ENCODE measurements around the gene CWH43. TPM values are rescaled to one million over a fixed set of nuclear protein-coding genes. Genes with fewer than 3 reads are reported as not detected.
"Not testable (repeated sequence)": the region's sequence is repeated elsewhere in the genome, so short reads cannot be mapped to it uniquely, and the experiment has no call there.

The CWH43 gene
- total and polyA plus RNA-seq, 2 of the 13 experiments (the other 11 are each of a cell fraction or from before 2014, with no cell fraction given): not detected

DNA sequence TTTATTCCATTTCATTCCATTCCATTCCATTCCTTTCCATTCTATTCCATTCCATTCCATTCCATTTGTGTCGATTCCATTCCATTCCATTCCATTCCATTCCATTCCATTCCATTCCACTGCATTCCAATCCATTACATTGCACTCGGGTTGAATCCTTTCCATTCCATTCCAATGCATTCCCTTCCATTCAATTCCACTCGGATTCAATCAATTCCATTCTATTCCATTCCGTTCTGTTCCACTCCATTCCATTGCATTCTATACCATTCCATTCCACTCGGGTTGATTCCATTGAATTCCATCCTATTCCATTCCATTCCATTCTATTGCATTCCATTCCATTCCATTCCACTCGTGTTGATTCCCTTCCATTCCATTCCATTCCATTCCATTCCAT, 121.2 kb downstream of the CWH43 start:
- H3K4me1 ChIP-seq (ENCODE audit: insufficient read depth, low read length); POLR2A ChIA-PET; H3K27me3 ChIP-seq (ENCODE audit: control insufficient read depth in 1 of 2, insufficient read depth in 2 of 2, low read length in 2 of 2); intact Hi-C loops (cut with micrococcal nuclease; ENCODE audit: unreplicated experiment); H3K79me2 ChIP-seq (ENCODE audit: insufficient read depth, low read length); BruUV-seq (replicated peaks); H3K9ac ChIP-seq (ENCODE audit: insufficient read depth, low read depth, low read length); H3K4me3 ChIP-seq (replicated peaks in 1 of 3; ENCODE audit: insufficient read depth in 1 of 3, low read depth in 2 of 3, low read length in 3 of 3); H3K4me2 ChIP-seq (ENCODE audit: low read depth, low read length); H4K20me1 ChIP-seq (ENCODE audit: insufficient read depth, low read length); H3K36me3 ChIP-seq (replicated peaks in 1 of 2; ENCODE audit: control insufficient read depth in 1 of 2, insufficient read depth in 2 of 2, low read length in 2 of 2); FAIRE-seq; H2AFZ ChIP-seq (ENCODE audit: low read length); in situ Hi-C loops (cut with HindIII; ENCODE audit: extremely low pct_ligation_motif_present, low pct_unique_long_range_greater_than_20kb); CTCF ChIA-PET (ENCODE audit: low intra/inter-chr PET ratio, low total read pairs); H3K27ac ChIP-seq (ENCODE audit: extremely low read length, insufficient read depth, low read length): not testable (repeated sequence)
- WGBS (ENCODE audit: low lambda C conversion rate): 2% methylated on average over 6 of the region's 6 CpGs
- DNase-seq (ENCODE audit: low spot score) (peak; percentile 78), ATAC-seq (0 out of 3 replicates have a peak, but pooled peaks have one; percentile 6)
- H3K9me3 ChIP-seq (ENCODE audit: low read length): peaks cover 84% of the 10 kb centered on the region
- TF ChIP-seq, protein P1, sequence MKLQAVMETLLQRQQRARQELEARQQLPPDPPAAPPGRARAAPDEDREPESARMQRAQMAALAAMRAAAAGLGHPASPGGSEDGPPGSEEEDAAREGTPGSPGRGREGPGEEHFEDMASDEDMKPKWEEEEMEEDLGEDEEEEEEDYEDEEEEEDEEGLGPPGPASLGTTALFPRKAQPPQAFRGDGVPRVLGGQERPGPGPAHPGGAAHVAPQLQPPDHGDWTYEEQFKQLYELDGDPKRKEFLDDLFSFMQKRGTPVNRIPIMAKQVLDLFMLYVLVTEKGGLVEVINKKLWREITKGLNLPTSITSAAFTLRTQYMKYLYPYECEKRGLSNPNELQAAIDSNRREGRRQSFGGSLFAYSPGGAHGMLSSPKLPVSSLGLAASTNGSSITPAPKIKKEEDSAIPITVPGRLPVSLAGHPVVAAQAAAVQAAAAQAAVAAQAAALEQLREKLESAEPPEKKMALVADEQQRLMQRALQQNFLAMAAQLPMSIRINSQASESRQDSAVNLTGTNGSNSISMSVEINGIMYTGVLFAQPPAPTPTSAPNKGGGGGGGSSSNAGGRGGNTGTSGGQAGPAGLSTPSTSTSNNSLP (IDR thresholded peaks at IDR 0.05; ENCODE audit: low read depth, low read length): 0 out of 2 replicates have a peak, but pooled peaks have one; percentile 36
- TF ChIP-seq, protein P2, sequence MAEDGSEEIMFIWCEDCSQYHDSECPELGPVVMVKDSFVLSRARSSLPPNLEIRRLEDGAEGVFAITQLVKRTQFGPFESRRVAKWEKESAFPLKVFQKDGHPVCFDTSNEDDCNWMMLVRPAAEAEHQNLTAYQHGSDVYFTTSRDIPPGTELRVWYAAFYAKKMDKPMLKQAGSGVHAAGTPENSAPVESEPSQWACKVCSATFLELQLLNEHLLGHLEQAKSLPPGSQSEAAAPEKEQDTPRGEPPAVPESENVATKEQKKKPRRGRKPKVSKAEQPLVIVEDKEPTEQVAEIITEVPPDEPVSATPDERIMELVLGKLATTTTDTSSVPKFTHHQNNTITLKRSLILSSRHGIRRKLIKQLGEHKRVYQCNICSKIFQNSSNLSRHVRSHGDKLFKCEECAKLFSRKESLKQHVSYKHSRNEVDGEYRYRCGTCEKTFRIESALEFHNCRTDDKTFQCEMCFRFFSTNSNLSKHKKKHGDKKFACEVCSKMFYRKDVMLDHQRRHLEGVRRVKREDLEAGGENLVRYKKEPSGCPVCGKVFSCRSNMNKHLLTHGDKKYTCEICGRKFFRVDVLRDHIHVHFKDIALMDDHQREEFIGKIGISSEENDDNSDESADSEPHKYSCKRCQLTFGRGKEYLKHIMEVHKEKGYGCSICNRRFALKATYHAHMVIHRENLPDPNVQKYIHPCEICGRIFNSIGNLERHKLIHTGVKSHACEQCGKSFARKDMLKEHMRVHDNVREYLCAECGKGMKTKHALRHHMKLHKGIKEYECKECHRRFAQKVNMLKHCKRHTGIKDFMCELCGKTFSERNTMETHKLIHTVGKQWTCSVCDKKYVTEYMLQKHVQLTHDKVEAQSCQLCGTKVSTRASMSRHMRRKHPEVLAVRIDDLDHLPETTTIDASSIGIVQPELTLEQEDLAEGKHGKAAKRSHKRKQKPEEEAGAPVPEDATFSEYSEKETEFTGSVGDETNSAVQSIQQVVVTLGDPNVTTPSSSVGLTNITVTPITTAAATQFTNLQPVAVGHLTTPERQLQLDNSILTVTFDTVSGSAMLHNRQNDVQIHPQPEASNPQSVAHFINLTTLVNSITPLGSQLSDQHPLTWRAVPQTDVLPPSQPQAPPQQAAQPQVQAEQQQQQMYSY (CRISPR knock-in tag; IDR thresholded peaks at IDR 0.05): peak; percentile 67

DNA sequence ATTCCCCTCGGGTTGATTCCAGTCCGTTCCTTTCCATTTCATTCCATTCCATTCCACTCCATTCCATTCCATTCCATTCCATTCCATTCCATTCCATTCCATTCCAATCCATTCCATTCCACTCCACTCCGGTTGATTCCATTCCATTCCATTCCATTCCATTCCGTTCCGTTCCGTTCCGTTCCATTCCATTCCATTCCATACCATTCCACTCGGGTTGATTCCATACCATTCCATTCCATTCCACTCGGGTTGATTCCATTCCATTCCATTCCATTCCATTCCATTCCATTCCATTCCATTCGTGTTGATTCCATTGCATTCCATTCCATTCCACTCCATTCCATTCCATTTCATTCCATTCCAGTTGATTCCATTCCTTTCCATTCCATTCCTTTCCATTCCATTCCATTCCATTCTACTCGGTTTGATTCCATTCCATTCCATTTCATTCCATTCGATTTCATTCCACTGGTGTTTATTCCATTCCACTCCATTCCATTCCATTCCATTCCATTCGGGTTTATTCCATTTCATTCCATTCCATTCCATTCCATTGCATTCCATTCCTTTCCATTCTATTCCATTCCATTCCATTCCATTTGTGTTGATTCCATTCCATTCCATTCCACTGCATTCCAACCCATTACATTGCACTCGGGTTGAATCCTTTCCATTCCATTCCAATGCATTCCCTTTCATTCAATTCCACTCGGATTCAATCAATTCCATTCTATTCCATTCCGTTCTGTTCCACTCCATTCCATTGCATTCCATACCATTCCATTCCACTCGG, 122.3 kb downstream of the CWH43 start:
- WGBS (ENCODE audit: low lambda C conversion rate): 5% methylated on average over 16 of the region's 17 CpGs
- H3K79me2 ChIP-seq (ENCODE audit: insufficient read depth, low read length); FAIRE-seq; H2AFZ ChIP-seq (ENCODE audit: low read length); H3K9ac ChIP-seq (ENCODE audit: insufficient read depth, low read depth, low read length); intact Hi-C loops (cut with micrococcal nuclease; ENCODE audit: unreplicated experiment); DNase-seq (ENCODE audit: low spot score); H4K20me1 ChIP-seq (ENCODE audit: insufficient read depth, low read length); H3K27ac ChIP-seq (ENCODE audit: extremely low read length, insufficient read depth, low read length); H3K4me2 ChIP-seq (ENCODE audit: low read depth, low read length); H3K4me3 ChIP-seq (replicated peaks in 1 of 3; ENCODE audit: insufficient read depth in 1 of 3, low read depth in 2 of 3, low read length in 3 of 3); BruUV-seq (replicated peaks); in situ Hi-C loops (cut with HindIII; ENCODE audit: extremely low pct_ligation_motif_present, low pct_unique_long_range_greater_than_20kb); H3K27me3 ChIP-seq (ENCODE audit: control insufficient read depth in 1 of 2, insufficient read depth in 2 of 2, low read length in 2 of 2); H3K4me1 ChIP-seq (ENCODE audit: insufficient read depth, low read length); POLR2A ChIA-PET; H3K36me3 ChIP-seq (replicated peaks in 1 of 2; ENCODE audit: control insufficient read depth in 1 of 2, insufficient read depth in 2 of 2, low read length in 2 of 2); CTCF ChIA-PET (ENCODE audit: low intra/inter-chr PET ratio, low total read pairs): not testable (repeated sequence)
- ATAC-seq: peak; percentile 76
- peaks cover 83% of the 10 kb centered on the region for H3K9me3 ChIP-seq (ENCODE audit: low read length)

DNA sequence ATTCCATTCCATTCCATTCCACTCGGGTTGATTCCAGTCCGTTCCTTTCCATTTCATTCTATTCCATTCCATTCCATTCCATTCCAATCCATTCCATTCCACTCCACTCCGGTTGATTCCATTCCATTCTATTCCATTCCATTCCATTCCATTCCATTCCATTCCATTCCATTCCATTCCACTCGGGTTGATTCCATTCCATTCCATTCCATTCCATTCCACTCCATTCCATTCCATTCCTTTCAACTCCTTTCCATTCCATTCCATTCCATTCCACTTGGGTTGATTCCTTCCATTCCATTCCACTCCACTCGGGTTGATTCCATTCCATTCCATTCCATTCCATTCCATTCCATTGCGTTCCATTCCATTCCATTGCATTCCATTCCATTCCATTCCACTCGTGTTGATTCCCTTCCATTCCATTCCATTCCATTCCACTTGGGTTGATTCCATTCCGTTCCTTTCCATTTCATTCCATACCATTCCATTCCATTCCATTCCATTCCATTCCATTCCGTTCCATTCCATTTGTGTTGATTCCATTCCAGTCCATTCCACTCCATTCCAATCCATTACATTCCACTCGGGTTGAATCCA, 123.6 kb downstream of the CWH43 start:
- intact Hi-C loops (cut with micrococcal nuclease; ENCODE audit: unreplicated experiment); H3K4me3 ChIP-seq (replicated peaks in 1 of 3; ENCODE audit: insufficient read depth in 1 of 3, low read depth in 2 of 3, low read length in 3 of 3); CTCF ChIA-PET (ENCODE audit: low intra/inter-chr PET ratio, low total read pairs); H2AFZ ChIP-seq (ENCODE audit: low read length); H3K4me2 ChIP-seq (ENCODE audit: low read depth, low read length); H3K27me3 ChIP-seq (ENCODE audit: control insufficient read depth in 1 of 2, insufficient read depth in 2 of 2, low read length in 2 of 2); FAIRE-seq; H3K27ac ChIP-seq (ENCODE audit: extremely low read length, insufficient read depth, low read length); H3K79me2 ChIP-seq (ENCODE audit: insufficient read depth, low read length); H3K36me3 ChIP-seq (replicated peaks in 1 of 2; ENCODE audit: control insufficient read depth in 1 of 2, insufficient read depth in 2 of 2, low read length in 2 of 2); H3K4me1 ChIP-seq (ENCODE audit: insufficient read depth, low read length); BruUV-seq (replicated peaks); H4K20me1 ChIP-seq (ENCODE audit: insufficient read depth, low read length); H3K9ac ChIP-seq (ENCODE audit: insufficient read depth, low read depth, low read length); in situ Hi-C loops (cut with HindIII; ENCODE audit: extremely low pct_ligation_motif_present, low pct_unique_long_range_greater_than_20kb); DNase-seq (ENCODE audit: low spot score); POLR2A ChIA-PET: not testable (repeated sequence)
- ATAC-seq: peak; percentile 54
- WGBS (ENCODE audit: low lambda C conversion rate): 4% methylated on average over 10 of the region's 10 CpGs
- H3K9me3 ChIP-seq (ENCODE audit: low read length): peaks cover 83% of the 10 kb centered on the region

Measured in HepG2 (cell line).